Upper lobe of left lung (tissue), 4 donors: ENCODE data around the gene SMAD2.

Experiments used
- CTCF ChIP-seq, 6 experiments: fragments of 450-650 bp in 4 of 6; fragments of 200-600 bp in 2 of 6; sonication (generic) in 2 of 6; IDR thresholded peaks; one replicate each; pipeline ENCODE4 v1.5.1; 2016 to 2019; ENCODE audit warnings: antibody characterized with exemption in 6 of 6
- EP300 ChIP-seq, 4 donors: sonication (generic); formaldehyde crosslinking; IDR thresholded peaks; one replicate each; pipeline ENCODE4 v1.5.1; 2017; ENCODE audit warnings: antibody characterized with exemption in 4 of 4, control low read depth in 2 of 4
- POLR2AphosphoS5 ChIP-seq, 2 donors: sonication (generic); formaldehyde crosslinking; IDR thresholded peaks; one replicate each; pipeline ENCODE4 v1.5.1; 2017; ENCODE audit warnings: antibody characterized with exemption in 2 of 2

- TF ChIP-seq POLR2AphosphoS5 (IDR thresholded peaks at IDR 0.05) (no peak), CTCF (IDR thresholded peaks at IDR 0.05) (no peak), EP300 (IDR thresholded peaks at IDR 0.05) (no peak)
Measured at GRCh38 chr18:47847635-47848034, 82.8 kb downstream of the SMAD2 start.
